NCI-H1417 (cell line): ENCODE measurements around the gene CA5A.
"Not testable (repeated sequence)": the region's sequence is repeated elsewhere in the genome, so short reads cannot be mapped to it uniquely, and the experiment has no call there.

Experiments
- DNase-seq, 3 experiments: peaks; one replicate each; lab custom pipeline; 2025; lab: John Stamatoyannopoulos, UW

Gene CA5A

GRCh38 chr16:87868254-87869029, 67.9 kb downstream of the CA5A start:
- DNase-seq: peak in 2 of 3 experiments; percentile 37 to 54

GRCh38 chr16:87865902-87866555, 70.3 kb downstream of the CA5A start:
- DNase-seq: not testable (repeated sequence)

GRCh38 chr16:87864331-87864989, 71.9 kb downstream of the CA5A start:
- peak in 1 of 3 experiments; percentile 66 for DNase-seq

GRCh38 chr16:87863327-87863635, 73.0 kb downstream of the CA5A start:
- not testable (repeated sequence) for DNase-seq

GRCh38 chr16:87862597-87863326, 73.6 kb downstream of the CA5A start:
- DNase-seq: not testable (repeated sequence)

- DNase-seq: not testable (repeated sequence)
Observed at GRCh38 chr16:87861300-87862099, 74.8 kb downstream of the CA5A start.

- peak in 2 of 3 experiments; percentile 62 to 79 for DNase-seq
Observed at GRCh38 chr16:87860553-87861299, 75.6 kb downstream of the CA5A start.

- DNase-seq: not testable (repeated sequence)
Observed at GRCh38 chr16:87858151-87858993, 78.0 kb downstream of the CA5A start.

- no peak for DNase-seq
Observed at GRCh38 chr16:87856791-87857228, 79.5 kb downstream of the CA5A start.

- DNase-seq: peak in 2 of 3 experiments; percentile 22 to 36
Observed at GRCh38 chr16:87855852-87856715, 80.2 kb downstream of the CA5A start.

GRCh38 chr16:87854907-87855683, 81.2 kb downstream of the CA5A start:
- DNase-seq: no peak

GRCh38 chr16:87854053-87854906, 82.0 kb downstream of the CA5A start:
- DNase-seq: no peak

GRCh38 chr16:87853411-87854052, 82.8 kb downstream of the CA5A start:
- DNase-seq: peak; percentile 73 to 90 (median 81)

- DNase-seq: peak in 2 of 3 experiments; percentile 12 to 14
Observed at GRCh38 chr16:87851601-87852000, 84.7 kb downstream of the CA5A start.

GRCh38 chr16:87851141-87851587, 85.2 kb downstream of the CA5A start:
- peak in 2 of 3 experiments; percentile 28 to 68 for DNase-seq
